Spinal cord (tissue), 10 donors: Measurements from ENCODE around the gene PSMD12. TPM values are rescaled to one million over a fixed set of nuclear protein-coding genes. Genes with fewer than 3 reads are reported as not detected.
"Not testable (repeated sequence)": the region's sequence is repeated elsewhere in the genome, so short reads cannot be mapped to it uniquely, and the experiment has no call there.

ENCODE experiments used
- DNase-seq, 6 donors: peaks; one replicate each; pipeline versions ENCODE4 v3.0.0 to v3.0.0-alpha.2; 2013 to 2015; ENCODE audit warnings: low spot score in 6 of 6, low read depth in 4 of 6
- H3K27ac ChIP-seq: one replicate; pipeline ENCODE4 v1.5.1; 2013; ENCODE audit warnings: low read depth, low read length, control low read depth
- H3K27me3 ChIP-seq: one replicate; pipeline ENCODE4 v1.6.1; 2013; ENCODE audit warnings: low read length; ENCODE audit not compliant: control insufficient read depth, insufficient read depth
- H3K36me3 ChIP-seq: one replicate; pipeline ENCODE4 v1.6.1; 2013; ENCODE audit warnings: low read length; ENCODE audit not compliant: control insufficient read depth, insufficient read depth
- H3K4me1 ChIP-seq: one replicate; pipeline ENCODE4 v1.6.1; 2013; ENCODE audit warnings: low read length; ENCODE audit not compliant: control insufficient read depth, insufficient read depth
- H3K4me3 ChIP-seq: one replicate; pipeline ENCODE4 v1.5.1; 2013; ENCODE audit warnings: low read depth, low read length, control low read depth
- H3K9me3 ChIP-seq: one replicate; pipeline ENCODE4 v1.6.1; 2013; ENCODE audit warnings: low read length; ENCODE audit not compliant: control insufficient read depth, insufficient read depth
- WGBS: methylation state at CpG from one replicate; pipeline ENCODE4 v1.1.5; 2013; ENCODE audit warnings: missing lambda C conversion rate; ENCODE audit not compliant: insufficient coverage; 5-methylcytosine and 5-hydroxymethylcytosine counted together
- long read RNA-seq, 4 donors: transcript quantifications; one replicate each; lab custom pipeline, GENCODE V29; 2026
- polyA plus RNA-seq, 2 donors: library from polyadenylated mRNA; unstranded; fragments of 120-200 nt; gene quantifications; one replicate each; pipeline ENCODE4 v1.2.1, GENCODE V29; 2013; ENCODE audit not compliant: insufficient read length in 2 of 2
- total RNA-seq, 2 donors: library from RNA; depleted of rRNA in 1 of 2; stranded (reverse); fragments of 120-200 nt in 1 of 2; fragments of >200 nt in 1 of 2; gene quantifications; one replicate each; pipeline versions ENCODE4 v1.2.3 to v1.2.4, GENCODE V29; 2013 to 2014
- donor health status: healthy.

PSMD12 gene
- total RNA-seq, result 10 to 100 TPM; 19.1 to 49.3 TPM
- polyA plus RNA-seq, result 10 to 100 TPM; 40.2 to 45.4 TPM
- long read RNA-seq, donor 1, full-length matches to known transcripts, result 21 of 27 reads
- long read RNA-seq, donor 1, partial matches to known transcripts, result 6 of 27 reads
- long read RNA-seq, donor 1, other reads (novel, unspliced or antisense), result 0 of 27 reads
- long read RNA-seq, donor 2, full-length matches to known transcripts, result 4 of 4 reads
- long read RNA-seq, donor 2, partial matches to known transcripts, result 0 of 4 reads
- long read RNA-seq, donor 2, other reads (novel, unspliced or antisense), result 0 of 4 reads
- long read RNA-seq, donor 3, full-length matches to known transcripts, result 8 of 14 reads
- long read RNA-seq, donor 3, partial matches to known transcripts, result 6 of 14 reads
- long read RNA-seq, donor 3, other reads (novel, unspliced or antisense), result 0 of 14 reads
- long read RNA-seq, donor 4, full-length matches to known transcripts, result 15 of 15 reads
- long read RNA-seq, donor 4, partial matches to known transcripts, result 0 of 15 reads
- long read RNA-seq, donor 4, other reads (novel, unspliced or antisense), result 0 of 15 reads

DNA sequence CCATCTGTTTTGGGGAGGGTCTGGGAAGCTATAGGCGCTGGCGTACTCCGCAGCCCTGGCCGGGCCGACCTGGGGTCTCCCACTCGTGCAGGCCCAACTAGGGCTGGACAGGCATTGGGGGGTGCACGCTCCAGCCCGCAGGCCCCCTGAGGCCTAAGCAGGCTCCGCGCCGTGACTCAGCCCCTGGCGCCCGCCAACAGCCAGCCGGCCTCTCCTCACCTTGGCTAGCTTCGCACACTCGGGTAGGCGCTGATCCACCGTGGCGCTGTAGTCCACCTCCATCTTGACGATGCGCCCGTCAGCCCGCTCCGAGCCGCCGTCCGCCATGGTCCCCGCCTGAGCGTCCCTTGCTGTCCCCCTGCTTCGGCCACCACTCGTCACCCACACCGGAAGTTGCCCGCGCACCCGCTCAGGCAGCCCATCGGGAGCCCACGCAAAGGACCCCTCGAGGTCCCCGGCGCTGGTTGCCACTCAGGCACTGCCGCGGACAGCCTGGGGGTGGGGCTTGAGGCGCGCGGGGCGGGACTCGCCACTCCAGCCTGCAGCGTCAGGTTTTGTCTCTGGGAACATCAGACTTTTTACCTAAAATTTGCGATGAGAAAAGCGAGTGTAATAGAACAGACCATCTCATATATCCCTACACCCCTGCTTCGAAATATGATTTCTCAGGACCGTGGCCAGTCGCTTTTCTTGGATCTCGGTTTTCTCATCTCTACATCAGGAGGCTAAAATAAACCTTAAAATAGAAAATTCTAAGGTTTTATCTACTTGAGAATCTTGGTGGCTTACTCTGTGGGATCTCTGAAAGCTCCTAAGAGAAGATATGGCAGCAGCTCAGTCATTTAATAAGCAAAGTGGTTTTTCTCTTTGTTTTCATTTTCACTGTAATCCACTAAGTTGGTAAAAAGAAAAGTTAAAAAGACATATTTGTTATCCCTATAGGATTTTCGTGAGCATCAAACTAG is at the start of gene PSMD12:
PSMD12 (minus strand) TSS at position 385 of the 965 bp plus-strand sequence; CDS start at position 327, 58 bp downstream.
- H3K27ac ChIP-seq, result peak within 1 kb of the TSS; percentile 88
- no peaks in the 10 kb centered on the region for H3K27me3 ChIP-seq
- H3K36me3 ChIP-seq, result peaks cover 6% of the 10 kb centered on the region
- DNase-seq, result peak; percentile 76 to 98 (median 92)
- H3K4me3 ChIP-seq, result peak within 1 kb of the TSS; percentile 98
- peaks cover 12% of the 10 kb centered on the region for H3K4me1 ChIP-seq
- H3K9me3 ChIP-seq, result no peaks in the 10 kb centered on the region
- WGBS, result under 1% methylated on average over 45 of the region's 55 CpGs

DNA sequence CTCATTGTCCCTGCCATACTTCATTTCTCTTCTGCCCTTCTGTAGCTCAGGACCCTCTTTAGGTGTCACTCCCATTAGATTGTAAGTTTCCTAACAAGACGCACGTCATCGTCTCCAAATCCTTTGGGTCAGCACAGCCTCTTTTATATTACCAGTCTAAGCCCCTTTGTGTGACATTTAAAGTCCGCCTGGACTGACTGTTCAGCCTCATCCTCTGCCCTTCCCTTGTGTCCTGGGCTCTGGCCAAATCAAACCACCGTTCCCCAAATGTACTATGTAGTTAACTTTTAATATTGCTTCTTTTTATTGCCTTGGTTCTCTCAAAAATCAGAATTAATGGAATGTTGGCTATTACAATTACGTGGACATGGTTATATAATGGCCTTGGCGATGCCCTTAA is 48.9 kb upstream of the PSMD12 start:
- no peaks in the 10 kb centered on the region for H3K27me3 ChIP-seq
- H3K4me3 ChIP-seq, result no peak overlapping the region
- peaks cover 3% of the 10 kb centered on the region for H3K4me1 ChIP-seq
- H3K9me3 ChIP-seq, result no peaks in the 10 kb centered on the region
- DNase-seq, result no peak
- H3K27ac ChIP-seq, result no peak overlapping the region
- 39% methylated on average over 3 of the region's 7 CpGs for WGBS
- H3K36me3 ChIP-seq, result no peaks in the 10 kb centered on the region

DNA sequence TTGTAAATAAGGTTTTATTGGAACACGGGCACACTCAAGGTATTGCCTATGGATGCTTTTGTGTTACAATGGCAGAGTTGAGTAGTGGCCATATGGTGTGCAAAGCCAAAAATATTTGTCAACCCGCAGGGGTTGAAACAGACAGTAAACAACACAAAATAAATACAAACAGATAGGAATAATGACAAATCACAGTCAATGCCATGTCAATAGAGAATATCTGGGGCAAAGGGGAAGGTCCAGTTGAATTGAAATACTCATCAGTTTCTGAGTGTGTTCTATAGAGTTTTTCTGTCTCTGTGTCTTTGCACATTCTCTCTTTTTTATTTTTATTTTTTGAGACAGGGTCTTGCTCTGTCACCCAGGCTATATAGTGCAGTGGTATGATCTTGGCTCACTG is 48.2 kb upstream of the PSMD12 start:
- DNase-seq, result no peak
- Histone ChIP-seq H3K9me3 (no peaks in the 10 kb centered on the region), H3K4me3 (no peak overlapping the region), H3K27me3 (no peaks in the 10 kb centered on the region), H3K36me3 (no peaks in the 10 kb centered on the region), H3K27ac (no peak overlapping the region), H3K4me1 (peaks cover under 1% of the 10 kb centered on the region)
- no CpG with 5 or more reads among the region's 2 CpGs for WGBS

DNA sequence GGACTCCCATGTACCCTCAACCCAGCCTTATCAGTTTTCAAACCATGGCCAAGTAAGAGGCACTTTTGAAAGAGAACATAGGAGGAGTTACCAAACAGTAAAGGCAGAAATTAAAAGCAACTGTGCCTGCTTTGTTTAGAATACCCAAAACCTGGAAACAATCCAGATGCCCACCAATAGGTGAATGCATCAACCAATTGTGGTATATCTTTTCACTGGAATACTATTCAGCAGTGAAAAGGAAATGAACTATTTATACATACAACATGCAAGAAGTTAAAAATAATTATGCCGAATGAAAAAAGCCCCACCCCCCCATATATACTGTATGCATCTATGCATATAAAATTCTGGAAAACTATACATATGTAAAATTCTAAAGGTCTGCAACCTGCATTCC is 47.8 kb upstream of the PSMD12 start:
- WGBS, result no CpG with 5 or more reads among the region's 1 CpG
- Histone ChIP-seq H3K4me3 (no peak overlapping the region), H3K36me3 (no peaks in the 10 kb centered on the region), H3K4me1 (no peaks in the 10 kb centered on the region), H3K27ac (no peak overlapping the region), H3K9me3 (no peaks in the 10 kb centered on the region), H3K27me3 (no peaks in the 10 kb centered on the region)
- DNase-seq, result no peak

DNA sequence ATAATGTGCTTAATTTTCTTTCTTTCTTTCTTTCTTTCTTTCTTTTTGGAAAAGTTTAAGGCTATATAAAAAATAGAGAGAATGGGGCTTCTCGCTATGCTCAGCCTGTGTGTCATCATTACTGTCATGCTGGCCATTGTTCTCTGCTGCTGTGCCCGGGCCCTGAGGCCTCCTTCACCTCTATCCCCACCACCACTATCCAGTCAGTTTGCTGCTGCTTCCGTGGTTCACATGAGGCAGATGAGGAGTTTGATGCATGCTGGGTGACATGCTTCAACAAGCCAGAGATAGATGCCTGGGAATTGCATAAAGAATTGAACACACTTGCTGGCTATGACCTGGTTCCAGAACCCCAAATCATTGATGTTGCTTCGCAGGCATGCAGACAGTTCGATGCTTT is 47.0 kb upstream of the PSMD12 start:
- Histone ChIP-seq H3K27ac (no peak overlapping the region), H3K4me1 (no peaks in the 10 kb centered on the region), H3K36me3 (no peaks in the 10 kb centered on the region), H3K27me3 (no peaks in the 10 kb centered on the region), H3K9me3 (no peaks in the 10 kb centered on the region), H3K4me3 (no peak overlapping the region)
- 96% methylated on average over 2 of the region's 5 CpGs for WGBS
- no peak for DNase-seq

DNA sequence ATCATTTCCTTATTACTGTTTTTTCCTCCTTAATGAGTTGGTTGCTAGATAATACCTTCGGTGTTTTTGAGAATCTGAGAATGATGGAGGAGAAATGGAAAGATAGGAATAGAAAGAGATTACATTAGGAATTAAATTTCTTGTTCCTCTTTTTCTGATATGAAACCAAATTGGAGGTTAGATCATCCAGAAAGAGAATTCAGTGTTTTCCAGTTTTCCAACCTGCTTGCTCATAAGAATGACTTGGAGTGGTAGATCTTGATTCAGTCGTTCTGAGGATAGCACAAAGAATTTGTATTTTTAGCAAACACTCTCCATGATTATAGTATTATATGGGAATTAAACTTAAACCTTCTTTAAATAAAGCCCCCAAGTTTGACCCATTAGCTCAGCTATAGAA is 46.6 kb upstream of the PSMD12 start:
- no peak for DNase-seq
- H3K27me3 ChIP-seq, result no peaks in the 10 kb centered on the region
- no peak overlapping the region for H3K4me3 ChIP-seq
- H3K36me3 ChIP-seq, result no peaks in the 10 kb centered on the region
- no peaks in the 10 kb centered on the region for H3K4me1 ChIP-seq
- no peak overlapping the region for H3K27ac ChIP-seq
- H3K9me3 ChIP-seq, result no peaks in the 10 kb centered on the region
- WGBS, result no CpG with 5 or more reads among the region's 2 CpGs

DNA sequence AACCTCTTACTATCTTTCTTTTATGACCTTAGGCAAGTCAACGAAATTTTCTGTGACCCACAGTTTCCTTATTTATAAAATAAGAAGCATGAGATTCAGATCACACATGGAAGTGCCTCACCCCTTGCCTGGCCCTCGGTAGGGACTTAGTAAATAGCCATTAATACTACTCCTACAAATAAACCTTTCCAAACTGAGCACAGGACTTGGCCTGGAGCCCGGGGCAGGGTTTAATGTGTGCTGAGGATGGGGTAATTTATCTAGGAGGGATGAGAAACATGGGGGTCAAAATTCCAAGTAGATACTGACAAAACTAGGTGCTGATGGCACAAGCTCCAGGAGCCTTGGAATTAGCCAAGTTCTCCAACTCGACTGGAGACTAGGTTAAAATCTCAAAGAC is 45.7 kb upstream of the PSMD12 start:
- WGBS, result 78% methylated on average over 1 of the region's 4 CpGs
- Histone ChIP-seq H3K9me3 (no peaks in the 10 kb centered on the region), H3K27ac (no peak overlapping the region), H3K4me1 (no peaks in the 10 kb centered on the region), H3K4me3 (no peak overlapping the region), H3K36me3 (no peaks in the 10 kb centered on the region), H3K27me3 (no peaks in the 10 kb centered on the region)
- no peak for DNase-seq

DNA sequence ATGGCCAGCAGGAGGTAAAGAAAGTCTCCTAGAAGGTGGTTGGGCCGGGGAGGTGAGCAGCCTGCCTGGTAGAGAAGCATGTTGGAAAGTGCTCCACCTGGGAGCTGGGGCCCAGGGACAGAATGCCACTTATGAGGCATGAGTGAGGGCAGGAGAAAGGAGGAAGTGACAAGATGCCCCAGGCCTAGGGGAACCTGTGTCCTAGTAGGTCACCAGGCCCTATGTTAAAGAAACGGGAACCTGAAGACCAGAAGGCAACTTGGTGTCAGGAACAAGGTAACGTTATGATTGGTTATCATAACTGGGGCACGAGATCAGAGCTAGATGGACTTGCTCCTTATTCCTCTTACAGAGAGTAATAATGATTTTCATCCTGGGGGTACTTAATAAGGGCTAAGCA is 45.0 kb upstream of the PSMD12 start:
- no peaks in the 10 kb centered on the region for H3K9me3 ChIP-seq
- 83% methylated on average over 1 of the region's 4 CpGs for WGBS

DNA sequence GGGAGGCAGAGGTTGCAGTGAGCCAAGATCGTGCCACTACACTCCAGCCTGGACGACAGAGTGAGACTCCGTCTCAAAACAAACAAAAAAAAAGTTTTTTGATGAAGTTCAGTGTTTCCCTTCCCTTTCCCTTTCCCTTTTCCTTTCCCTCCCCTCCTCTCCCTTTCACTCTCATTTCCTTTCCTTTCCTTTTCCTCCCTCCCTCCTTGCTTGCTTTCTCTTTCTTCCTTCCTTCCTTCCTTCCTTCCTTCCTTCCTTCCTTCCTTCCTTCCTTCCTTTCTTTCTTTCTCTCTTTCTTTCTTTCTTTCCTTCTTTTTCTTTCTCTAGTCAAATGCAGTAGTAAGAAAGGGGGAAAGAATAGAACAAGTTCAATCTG is 42.1 kb upstream of the PSMD12 start:
- WGBS, result 90% methylated on average over 2 of the region's 3 CpGs
- not testable (repeated sequence) for H3K9me3 ChIP-seq, H3K27me3 ChIP-seq, H3K4me3 ChIP-seq, DNase-seq, H3K27ac ChIP-seq, H3K4me1 ChIP-seq, H3K36me3 ChIP-seq

More for the DNA sequence above, 45.0 kb upstream of the PSMD12 start:
- DNase-seq, result no peak
- Histone ChIP-seq H3K27me3 (no peaks in the 10 kb centered on the region), H3K36me3 (no peaks in the 10 kb centered on the region), H3K27ac (no peak overlapping the region), H3K4me3 (no peak overlapping the region), H3K4me1 (no peaks in the 10 kb centered on the region)
